ENCODE measurements around the gene WDR62.
A peak's percentile ranks its signal among the peaks of the same experiment; 100 is the strongest.
"Not testable (repeated sequence)": the region's sequence is repeated elsewhere in the genome, so short reads cannot be mapped to it uniquely, and the experiment has no call there.

The WDR62 gene

GRCh38 chr19:36040495-36040894 is 14.2 kb upstream of the WDR62 start:
- no peak for DNase-seq

- not testable (repeated sequence) for DNase-seq
Observed at GRCh38 chr19:36041092-36041491, 13.6 kb upstream of the WDR62 start.

DNA sequence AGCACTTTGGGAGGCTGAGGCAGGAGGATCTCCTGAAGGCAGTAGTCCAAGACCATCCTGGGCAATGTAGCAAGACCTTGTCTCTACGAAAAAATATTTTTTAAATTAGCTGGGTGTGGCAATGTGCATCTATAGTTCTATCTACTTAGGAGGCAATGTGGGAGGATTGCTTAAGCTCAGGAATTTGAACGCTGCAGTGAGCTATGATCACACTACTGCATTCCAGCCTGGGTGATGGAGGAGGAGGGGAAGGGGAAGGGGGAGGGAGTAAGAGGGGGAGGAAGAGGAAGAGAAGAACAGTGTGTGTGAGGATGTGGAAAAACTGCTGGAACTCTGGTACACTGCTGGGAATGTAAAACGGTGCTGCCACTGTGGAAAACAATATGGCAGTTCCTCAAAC is 12.9 kb upstream of the WDR62 start:
- DNase-seq: no peak

GRCh38 chr19:36043952-36044351 is 10.7 kb upstream of the WDR62 start:
- no peak for DNase-seq

DNA sequence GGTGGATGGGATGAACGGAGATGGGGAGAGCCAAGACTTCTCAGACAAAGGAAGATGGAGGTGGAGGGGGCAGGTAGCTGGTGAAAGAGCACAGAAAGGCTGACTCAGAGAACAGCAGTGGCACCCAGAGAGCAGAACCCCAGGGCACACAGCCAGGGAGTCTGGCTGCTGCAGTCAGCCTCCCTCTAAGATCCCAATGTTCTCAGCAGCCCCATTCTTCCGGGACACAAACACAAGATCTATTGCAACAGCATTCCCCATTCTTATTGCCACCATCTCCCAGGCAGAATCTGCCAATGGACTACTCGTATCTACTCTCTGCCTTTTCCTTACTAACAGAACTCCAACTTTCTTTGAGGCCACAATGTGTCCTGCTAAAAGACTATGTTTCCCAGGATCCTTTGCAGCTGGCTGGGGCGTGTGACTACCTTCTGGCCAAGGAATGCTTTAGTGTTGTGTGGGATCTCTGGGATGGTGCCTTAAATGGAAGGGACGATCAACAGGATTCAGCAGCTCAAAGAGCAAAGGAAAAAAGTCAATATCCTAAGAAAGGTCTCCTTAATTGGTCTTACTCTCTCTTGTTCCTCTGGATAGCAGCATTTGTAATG is 8.2 kb upstream of the WDR62 start:
- DNase-seq: no peak

- DNase-seq: no peak
Observed at GRCh38 chr19:36047835-36048234, 6.9 kb upstream of the WDR62 start.

DNA sequence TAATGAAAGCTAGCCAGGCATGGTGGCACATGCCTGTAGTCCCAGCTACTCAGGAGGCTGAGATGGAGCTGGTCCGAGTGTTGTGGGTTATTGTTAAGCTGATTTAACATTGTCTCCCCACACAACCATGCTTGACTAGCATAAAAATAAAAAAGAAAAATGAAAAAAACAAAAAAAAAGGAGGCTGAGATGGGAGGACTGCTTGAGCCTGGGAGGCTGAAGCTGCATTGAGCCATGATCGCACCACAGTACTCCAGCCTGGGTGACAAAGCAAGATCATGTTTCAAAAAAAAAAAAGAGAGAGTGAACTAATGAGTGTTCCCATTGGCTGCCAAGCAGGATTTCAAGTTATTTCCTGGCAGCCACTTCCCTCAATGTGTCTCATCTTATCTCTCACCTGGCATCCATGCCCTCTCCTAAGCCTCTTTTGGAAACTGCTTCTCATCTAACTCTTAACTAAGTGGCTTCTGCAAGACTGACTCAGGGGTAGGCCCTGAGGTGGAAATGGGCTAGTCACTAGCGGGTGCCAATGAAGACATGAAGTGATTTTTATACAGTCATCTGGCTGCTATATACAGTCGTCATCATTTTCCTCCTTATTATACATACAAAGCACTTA is 5.5 kb upstream of the WDR62 start:
- no peak for DNase-seq

DNA sequence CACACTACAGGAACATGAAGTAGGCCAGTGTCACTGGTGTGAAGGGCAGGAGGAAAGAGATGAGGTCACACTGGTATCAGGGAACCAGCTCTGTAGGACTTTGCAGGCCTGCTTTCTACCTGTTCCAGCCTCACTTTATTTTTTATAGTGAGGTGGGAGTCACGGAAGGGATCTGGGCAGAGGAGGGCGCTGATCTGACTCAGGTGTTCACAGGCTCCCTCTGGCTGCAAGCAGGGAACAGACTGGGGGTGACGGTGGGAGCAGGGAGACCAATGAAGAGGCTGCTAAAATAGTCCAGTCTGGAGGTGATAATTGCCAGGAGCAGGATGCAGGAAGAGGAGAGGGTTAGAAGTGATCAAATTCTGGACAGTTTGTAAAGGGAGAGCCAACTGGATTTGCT is 3.5 kb upstream of the WDR62 start:
- DNase-seq: no peak

GRCh38 chr19:36051637-36052036 is 3.1 kb upstream of the WDR62 start:
- no peak for DNase-seq

- DNase-seq: peak; percentile 100
Observed at GRCh38 chr19:36054119-36054732, 471 bp upstream of the WDR62 start, which contains the start of gene THAP8. Gene THAP8, minus strand, starts transcription at chr19:36054285. Its CDS starts 68 bp downstream, at chr19:36054217.

DNA sequence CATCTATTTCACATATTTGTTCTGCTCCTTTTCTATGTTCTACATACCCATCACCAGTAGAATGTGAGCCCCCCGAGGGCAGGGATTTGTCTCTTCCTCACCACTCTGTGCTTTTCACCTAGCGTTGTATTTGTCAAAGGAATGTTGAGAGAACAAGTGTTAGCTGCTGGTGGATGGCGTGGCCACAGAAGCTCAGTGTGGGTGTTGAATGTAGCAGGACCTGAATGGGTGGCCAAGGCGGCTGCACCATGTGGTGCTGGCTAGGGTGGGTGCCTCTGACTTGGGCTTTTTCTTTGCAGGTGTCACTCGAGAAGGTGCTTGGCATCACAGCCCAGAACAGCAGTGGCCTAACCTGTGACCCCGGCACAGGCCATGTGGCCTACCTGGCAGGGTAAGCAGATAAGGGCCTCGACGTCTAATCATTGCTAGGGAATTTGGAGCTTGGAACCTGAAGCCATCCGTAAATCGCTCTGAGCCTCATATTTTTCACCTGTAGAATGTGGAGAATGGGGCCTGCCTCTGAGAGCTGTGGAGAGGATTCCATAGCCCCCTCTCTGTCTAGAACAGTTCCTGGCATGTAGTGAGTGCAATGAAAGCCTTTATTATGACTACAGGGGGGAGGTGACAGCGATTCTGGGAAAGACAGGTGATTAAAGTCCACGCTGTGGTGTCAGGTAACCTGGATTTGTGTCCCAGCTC is 3.9 kb downstream of the WDR62 start:
- DNase-seq: no peak

DNA sequence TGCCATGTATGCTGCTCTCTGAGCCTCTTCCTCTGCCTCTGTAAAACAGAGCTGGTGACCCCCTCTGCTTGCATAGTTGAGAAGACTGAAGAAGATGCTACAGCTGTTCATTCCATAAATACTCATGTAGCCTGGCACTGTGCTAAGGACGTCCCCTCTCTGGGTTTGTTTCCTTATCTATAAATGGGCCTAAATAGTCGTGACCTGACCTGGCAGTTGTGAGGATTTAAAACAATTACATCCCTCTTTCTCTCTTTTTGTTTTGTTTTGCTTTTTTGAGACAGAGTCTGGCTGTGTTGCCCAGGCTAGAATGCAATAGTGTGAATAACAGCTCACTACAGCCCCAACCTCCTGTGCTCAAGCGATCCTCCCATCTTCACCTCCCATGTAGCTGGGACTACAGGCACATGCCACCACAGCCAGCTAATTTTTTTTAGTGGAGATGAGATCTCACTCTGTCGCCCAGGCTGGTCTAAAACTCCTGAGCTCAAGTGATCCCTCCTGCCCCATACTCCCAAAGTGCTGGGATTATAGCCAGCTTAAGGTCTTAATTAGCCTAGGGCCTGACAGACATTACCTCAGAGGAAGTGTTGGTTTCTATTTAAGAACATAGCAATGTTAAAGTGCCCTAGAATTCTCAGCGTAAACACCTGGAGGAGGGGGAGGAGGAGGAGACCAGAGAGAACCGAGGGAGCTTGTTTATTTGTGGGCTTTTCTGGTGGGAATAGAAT is 4.6 kb downstream of the WDR62 start:
- no peak for DNase-seq

DNA sequence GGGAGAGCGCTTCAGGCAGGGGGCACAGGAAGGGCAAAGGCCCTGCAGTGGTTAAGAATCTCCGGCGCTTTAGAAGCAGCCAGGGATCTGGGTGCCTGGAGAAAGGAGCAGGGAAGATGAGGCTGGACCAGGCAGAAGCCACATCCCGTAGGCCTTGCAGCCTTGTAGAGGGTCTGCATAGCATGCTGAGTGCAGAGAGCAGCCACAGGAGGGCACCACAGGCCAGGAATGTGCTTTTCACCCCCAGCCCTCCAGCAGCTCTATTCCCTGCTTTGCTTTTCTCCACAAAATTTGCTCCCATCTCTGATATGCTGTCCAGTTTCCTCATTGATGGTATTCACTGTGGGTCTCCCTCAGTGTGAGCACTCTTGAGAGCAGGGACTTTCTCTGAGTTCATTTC is 5.7 kb downstream of the WDR62 start:
- DNase-seq: no peak

DNA sequence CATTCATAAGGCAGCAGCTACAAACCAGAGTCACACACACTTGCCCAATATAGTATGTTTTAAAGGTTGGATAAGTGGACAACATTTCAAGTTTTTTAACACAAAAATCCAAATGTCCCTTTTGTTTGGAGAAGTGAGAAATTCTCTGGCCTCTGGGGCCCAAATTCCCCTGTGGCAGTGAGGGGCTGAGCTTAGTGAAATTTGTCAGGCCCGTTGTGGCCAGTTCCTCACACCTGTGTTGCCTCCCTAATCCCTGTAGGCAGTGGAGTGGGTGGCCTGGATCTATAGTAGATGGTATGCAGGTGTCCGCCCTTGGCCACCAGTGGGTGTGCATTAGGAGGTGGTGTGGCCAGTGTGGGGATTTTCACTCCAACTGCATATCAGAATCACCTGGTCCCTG is 6.7 kb downstream of the WDR62 start:
- no peak for DNase-seq

DNA sequence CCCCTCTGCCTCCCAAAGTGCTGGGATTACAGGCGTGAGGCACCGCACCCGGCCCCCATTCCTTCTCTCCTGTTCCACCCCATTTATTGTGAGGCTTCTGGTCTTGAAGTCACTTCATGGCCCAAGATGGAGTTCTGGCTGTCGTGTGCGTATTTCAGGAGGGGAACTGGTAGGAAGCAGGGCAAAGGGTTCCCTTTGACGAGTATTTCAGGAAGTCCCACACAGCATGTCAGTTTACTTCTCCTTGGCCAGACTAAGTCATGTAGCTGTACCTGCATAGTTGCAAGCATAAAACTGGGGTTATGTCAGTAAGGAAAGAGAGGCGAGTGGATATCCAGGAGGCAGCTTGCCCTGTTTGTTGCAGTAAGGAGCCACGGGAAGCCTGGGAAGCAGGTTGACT is 10.1 kb downstream of the WDR62 start:
- DNase-seq: no peak

- no peak for DNase-seq
Observed at GRCh38 chr19:36067681-36068080, 13.0 kb downstream of the WDR62 start.

DNA sequence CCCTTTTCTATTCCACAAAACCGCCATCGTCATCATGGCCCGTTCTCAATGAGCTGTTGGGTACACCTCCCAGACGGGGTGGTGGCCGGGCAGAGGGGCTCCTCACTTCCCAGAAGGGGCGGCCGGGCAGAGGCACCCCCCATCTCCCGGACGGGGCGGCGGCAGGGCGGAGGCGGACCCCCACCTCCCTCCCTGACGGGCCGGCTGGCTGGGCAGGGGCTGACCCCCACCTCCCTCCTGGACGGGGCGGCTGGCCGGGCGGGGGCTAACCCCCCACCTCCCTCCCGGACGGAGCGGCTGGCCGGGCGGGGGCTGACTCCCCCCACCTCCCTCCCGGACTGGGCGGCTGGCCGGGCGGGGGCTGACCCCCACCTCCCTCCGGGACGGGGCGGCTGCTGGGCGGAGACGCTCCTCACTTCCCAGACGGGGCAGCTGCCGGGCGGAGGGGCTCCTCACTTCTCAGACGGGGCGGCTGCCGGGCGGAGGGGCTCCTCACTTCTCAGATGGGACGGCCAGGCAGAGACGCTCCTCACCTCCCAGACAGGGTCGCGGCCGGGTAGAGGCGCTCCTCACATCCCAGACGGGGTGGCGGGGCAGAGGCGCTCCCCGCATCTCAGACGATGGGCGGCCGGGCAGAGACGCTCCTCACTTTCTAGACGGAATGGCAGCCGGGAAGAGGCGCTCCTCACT is 14.3 kb downstream of the WDR62 start:
- not testable (repeated sequence) for DNase-seq

GRCh38 chr19:36072081-36072480 is 17.4 kb downstream of the WDR62 start:
- no peak for DNase-seq

- DNase-seq: no peak
Observed at GRCh38 chr19:36073121-36073876, 18.6 kb downstream of the WDR62 start.

- no peak for DNase-seq
Observed at GRCh38 chr19:36079389-36079945, 24.8 kb downstream of the WDR62 start.

DNA sequence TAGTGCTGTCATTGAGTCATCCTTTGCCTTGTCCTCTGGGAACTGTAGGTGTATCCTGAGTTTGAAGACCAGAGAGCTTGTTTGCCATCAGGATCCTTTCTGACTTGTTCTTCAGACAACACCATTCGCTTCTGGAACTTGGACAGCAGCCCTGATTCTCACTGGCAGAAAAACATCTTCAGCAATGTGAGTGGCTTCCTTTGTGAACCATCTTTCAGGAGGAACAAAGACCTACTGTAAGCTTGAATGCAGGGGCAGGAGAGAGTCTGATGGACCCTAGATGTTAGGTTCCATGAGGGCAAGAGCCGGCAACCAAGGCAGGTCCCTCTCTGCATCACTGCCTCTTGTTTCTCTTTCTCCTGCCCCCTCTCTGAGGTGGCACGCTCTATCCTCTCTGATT is 26.7 kb downstream of the WDR62 start:
- no peak for DNase-seq

All from right hindlimb (tissue), 1 donor.